Stimulated activated memory B cell treated with anti-CD40 and anti-IgM and Interleukin-4, amounts not matched to agents 10 μg/mL and 1 μg/mL and 100 μg/mL, for 72 hours (primary cell): ENCODE results near the gene BCDIN3D.

Experiments
- ATAC-seq: fragments of 150-1000 bp; cut with Tn5 transposase; 2 replicates; pipeline ENCODE4 v1.10.0; 2021
- H3K27ac Mint-ChIP-seq: one replicate; pipeline ENCODE4 v1.8.0; 2022; ENCODE audit warnings: mild to moderate bottlenecking, mixed read lengths
- H3K27me3 Mint-ChIP-seq: one replicate; pipeline ENCODE4 v1.8.0; 2022; ENCODE audit warnings: mixed read lengths
- H3K36me3 Mint-ChIP-seq: one replicate; pipeline ENCODE4 v1.8.0; 2022; ENCODE audit warnings: mixed read lengths
- H3K4me1 Mint-ChIP-seq: one replicate; pipeline ENCODE4 v1.8.0; 2022; ENCODE audit warnings: mixed read lengths
- H3K4me3 Mint-ChIP-seq: one replicate; pipeline ENCODE4 v1.8.0; 2022; ENCODE audit warnings: mild to moderate bottlenecking, moderate library complexity, mixed read lengths
- H3K9me3 Mint-ChIP-seq: one replicate; pipeline ENCODE4 v1.8.0; 2022; ENCODE audit warnings: mixed read lengths

The BCDIN3D gene

DNA sequence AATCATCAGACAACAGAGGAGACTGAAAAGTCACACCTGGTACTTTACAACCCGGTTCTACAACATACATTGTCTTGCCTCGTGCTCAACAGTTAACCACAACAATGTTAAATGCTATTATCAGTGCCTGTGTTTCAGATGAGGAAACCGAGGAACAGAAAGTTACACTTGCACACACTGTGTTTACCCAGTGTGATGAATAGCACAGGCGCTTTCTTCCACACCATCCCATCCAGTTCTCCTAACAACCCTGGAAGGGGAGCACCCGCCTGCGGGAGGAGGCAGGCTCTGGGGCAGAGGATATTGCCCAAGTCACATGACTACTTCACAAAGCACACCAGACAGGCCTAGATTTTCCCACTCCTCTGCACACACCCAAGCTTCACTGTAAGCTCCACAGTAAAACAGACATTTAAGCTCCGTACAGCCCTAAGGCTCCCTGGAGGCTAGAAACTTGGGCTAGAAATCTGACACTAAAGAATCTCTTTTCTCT lies 36.5 kb downstream of the BCDIN3D start:
- H3K4me1 Mint-ChIP-seq: peaks cover 6% of the 10 kb centered on the region
- no peaks in the 10 kb centered on the region for H3K27me3 Mint-ChIP-seq
- ATAC-seq: no peak
- H3K36me3 Mint-ChIP-seq: peaks cover 19% of the 10 kb centered on the region
- H3K27ac Mint-ChIP-seq: no peak overlapping the region
- no peak overlapping the region for H3K4me3 Mint-ChIP-seq
- no peaks in the 10 kb centered on the region for H3K9me3 Mint-ChIP-seq

GRCh38 chr12:49805409-49805808 lies 37.5 kb downstream of the BCDIN3D start:
- ATAC-seq: no peak
- Mint-ChIP-seq H3K36me3 (peaks cover 26% of the 10 kb centered on the region), H3K27ac (no peak overlapping the region), H3K9me3 (no peaks in the 10 kb centered on the region), H3K27me3 (no peaks in the 10 kb centered on the region), H3K4me1 (no peaks in the 10 kb centered on the region), H3K4me3 (no peak overlapping the region)

DNA sequence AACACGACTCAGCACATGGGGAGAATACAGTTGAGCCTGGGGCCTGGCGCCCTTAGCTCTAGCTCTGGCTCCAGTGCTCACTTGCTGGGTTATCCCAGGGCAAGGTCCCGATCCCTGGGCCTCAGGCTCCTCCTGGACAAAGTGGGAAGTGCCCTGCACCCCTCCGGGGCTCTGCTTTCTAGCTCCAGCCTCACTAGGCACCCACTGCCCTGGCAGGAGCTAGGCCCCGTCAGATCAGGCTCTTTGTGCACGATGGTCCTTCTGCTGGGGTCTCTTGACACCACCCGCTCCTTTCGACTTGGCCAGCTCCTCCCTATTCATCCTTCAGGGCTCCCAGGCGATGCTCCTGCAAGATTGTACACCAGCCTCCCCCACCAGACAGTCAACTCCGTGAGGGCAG lies 38.1 kb downstream of the BCDIN3D start:
- Mint-ChIP-seq H3K9me3 (no peaks in the 10 kb centered on the region), H3K27ac (no peak overlapping the region)
- ATAC-seq: no peak

GRCh38 chr12:49803693-49804450 lies 39.0 kb downstream of the BCDIN3D start:
- H3K27me3 Mint-ChIP-seq: no peaks in the 10 kb centered on the region
- H3K4me3 Mint-ChIP-seq: no peak overlapping the region
- no peaks in the 10 kb centered on the region for H3K9me3 Mint-ChIP-seq
- no peak overlapping the region for H3K27ac Mint-ChIP-seq
- H3K36me3 Mint-ChIP-seq: peaks cover 37% of the 10 kb centered on the region
- H3K4me1 Mint-ChIP-seq: no peaks in the 10 kb centered on the region
- no peak for ATAC-seq

More for the DNA sequence above, 38.1 kb downstream of the BCDIN3D start:
- no peaks in the 10 kb centered on the region for H3K27me3 Mint-ChIP-seq
- peaks cover 32% of the 10 kb centered on the region for H3K36me3 Mint-ChIP-seq
- no peak overlapping the region for H3K4me3 Mint-ChIP-seq
- no peaks in the 10 kb centered on the region for H3K4me1 Mint-ChIP-seq

DNA sequence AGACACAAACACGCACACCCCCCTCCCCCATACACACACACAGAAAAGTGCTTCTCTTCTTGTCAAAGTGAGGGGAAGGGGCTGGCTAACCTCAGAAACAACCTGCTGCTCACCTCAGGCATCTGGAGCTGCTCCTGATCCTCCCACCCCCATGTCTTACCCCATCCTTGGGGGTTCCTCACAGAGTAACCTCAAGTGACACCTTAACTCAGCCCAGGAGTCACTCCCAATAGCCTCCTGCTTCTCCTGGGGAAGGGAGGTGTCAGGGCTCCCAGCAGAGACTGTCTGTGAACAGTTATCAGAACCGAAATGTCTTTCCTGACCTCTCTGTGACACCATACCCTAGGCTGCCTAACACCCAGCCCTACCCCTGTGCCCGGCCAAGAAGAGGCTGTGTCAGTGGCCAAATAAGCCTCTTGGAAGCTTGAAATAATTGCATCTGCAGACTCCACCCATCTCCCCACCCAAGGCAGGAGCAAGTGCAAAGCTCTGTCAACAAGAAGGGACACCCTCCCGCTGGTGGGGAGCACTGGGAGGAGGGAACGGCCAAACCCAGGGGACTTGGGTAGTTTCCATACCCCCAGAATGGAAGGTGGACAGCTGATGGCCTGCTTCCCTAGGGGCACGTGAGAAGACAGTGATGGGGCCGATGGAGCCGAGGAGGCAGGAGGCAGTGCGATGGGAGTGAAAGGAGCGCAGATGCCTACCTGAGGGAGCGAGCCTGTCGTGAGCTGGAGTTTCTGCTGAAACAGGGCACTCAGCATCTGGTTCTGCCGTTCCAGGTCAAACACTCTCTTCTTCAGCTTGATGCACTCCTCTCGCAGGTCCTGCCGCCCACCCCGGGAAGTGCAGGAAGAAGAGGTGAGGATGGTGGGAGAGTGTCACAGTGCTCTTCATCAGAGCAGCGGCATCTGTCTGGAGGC lies 41.5 kb downstream of the BCDIN3D start:
- H3K4me3 Mint-ChIP-seq: no peak overlapping the region
- H3K4me1 Mint-ChIP-seq: no peaks in the 10 kb centered on the region
- no peaks in the 10 kb centered on the region for H3K27me3 Mint-ChIP-seq
- no peak for ATAC-seq
- no peak overlapping the region for H3K27ac Mint-ChIP-seq
- peaks cover 37% of the 10 kb centered on the region for H3K36me3 Mint-ChIP-seq
- H3K9me3 Mint-ChIP-seq: no peaks in the 10 kb centered on the region

GRCh38 chr12:49800421-49801140 lies 42.3 kb downstream of the BCDIN3D start:
- H3K4me1 Mint-ChIP-seq: no peaks in the 10 kb centered on the region
- no peak for ATAC-seq
- no peaks in the 10 kb centered on the region for H3K9me3 Mint-ChIP-seq
- H3K36me3 Mint-ChIP-seq: peaks cover 37% of the 10 kb centered on the region
- H3K4me3 Mint-ChIP-seq: no peak overlapping the region
- H3K27me3 Mint-ChIP-seq: no peaks in the 10 kb centered on the region
- H3K27ac Mint-ChIP-seq: no peak overlapping the region

GRCh38 chr12:49798934-49799333 lies 44.0 kb downstream of the BCDIN3D start:
- ATAC-seq: no peak
- H3K9me3 Mint-ChIP-seq: no peaks in the 10 kb centered on the region
- H3K36me3 Mint-ChIP-seq: peaks cover 29% of the 10 kb centered on the region
- H3K4me3 Mint-ChIP-seq: no peak overlapping the region
- no peaks in the 10 kb centered on the region for H3K4me1 Mint-ChIP-seq
- H3K27me3 Mint-ChIP-seq: no peaks in the 10 kb centered on the region
- H3K27ac Mint-ChIP-seq: no peak overlapping the region

- no peaks in the 10 kb centered on the region for H3K27me3 Mint-ChIP-seq
- no peak overlapping the region for H3K27ac Mint-ChIP-seq
- no peaks in the 10 kb centered on the region for H3K4me1 Mint-ChIP-seq
- no peak overlapping the region for H3K4me3 Mint-ChIP-seq
- H3K36me3 Mint-ChIP-seq: peaks cover 28% of the 10 kb centered on the region
- no peak for ATAC-seq
- H3K9me3 Mint-ChIP-seq: no peaks in the 10 kb centered on the region
These were observed 44.7 kb downstream of the BCDIN3D start for GRCh38 chr12:49798248-49798647.

DNA sequence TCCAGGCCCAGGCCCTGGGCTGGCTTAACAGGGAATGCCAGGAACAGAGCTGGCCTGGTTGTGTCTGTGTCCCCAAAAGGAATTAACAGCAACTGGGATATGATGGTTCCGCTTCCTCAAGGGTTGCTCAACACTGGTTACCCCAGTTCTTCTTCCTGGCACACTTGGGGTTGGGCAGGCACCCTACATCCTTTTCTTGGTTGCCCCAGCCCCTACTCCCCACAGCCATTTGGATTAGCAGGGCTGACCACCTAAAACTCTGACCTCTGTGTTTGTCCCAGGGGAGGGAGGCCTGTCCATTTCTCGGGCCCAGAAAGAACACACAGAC lies 45.5 kb downstream of the BCDIN3D start:
- Mint-ChIP-seq H3K36me3 (peaks cover 24% of the 10 kb centered on the region), H3K9me3 (no peaks in the 10 kb centered on the region), H3K27ac (no peak overlapping the region), H3K27me3 (no peaks in the 10 kb centered on the region), H3K4me1 (no peaks in the 10 kb centered on the region), H3K4me3 (no peak overlapping the region)
- ATAC-seq: no peak

DNA sequence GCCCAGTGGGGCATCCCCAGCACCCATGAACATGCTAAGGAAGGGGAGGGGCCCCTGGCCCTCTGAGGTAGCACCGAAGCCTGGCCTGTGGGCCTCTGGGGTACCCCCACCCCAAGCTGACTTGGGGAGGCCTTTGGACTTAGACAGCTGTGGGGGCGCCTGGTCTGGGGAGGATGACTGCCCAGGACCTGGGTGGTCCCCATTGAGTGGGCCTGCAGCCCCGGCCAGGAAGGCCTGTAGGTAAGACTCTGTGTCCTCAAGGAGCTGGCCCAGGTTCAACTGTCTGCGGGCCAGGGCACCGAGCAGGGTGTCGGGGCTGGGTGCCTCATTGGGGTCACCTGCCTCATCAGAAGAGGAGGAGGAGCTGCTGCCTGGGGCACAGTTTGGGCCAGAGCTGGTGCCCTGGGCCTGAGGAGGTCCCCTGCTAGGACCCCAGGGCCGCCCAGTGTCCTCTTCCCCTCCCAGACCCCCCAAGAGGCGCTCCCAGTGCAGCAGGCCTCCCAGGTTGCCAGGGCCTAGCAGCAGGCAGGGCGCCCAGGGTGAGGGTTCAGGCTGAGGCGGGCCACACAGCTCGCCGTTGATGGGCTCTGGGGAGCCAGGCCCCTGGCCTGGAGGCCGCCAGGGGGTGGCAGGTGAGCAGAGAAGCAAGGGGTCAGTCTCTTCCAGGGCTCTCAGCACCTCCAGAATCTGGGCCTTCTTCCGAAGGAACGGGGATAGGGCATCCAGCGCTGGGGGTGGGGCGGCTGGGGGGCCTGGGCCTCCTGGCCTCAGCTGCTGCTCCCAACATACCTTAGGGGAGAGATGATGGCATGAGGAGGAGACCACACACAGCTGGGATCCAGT lies 46.1 kb downstream of the BCDIN3D start:
- Mint-ChIP-seq H3K4me1 (no peaks in the 10 kb centered on the region), H3K36me3 (peaks cover 23% of the 10 kb centered on the region), H3K4me3 (no peak overlapping the region), H3K27ac (no peak overlapping the region), H3K9me3 (no peaks in the 10 kb centered on the region), H3K27me3 (no peaks in the 10 kb centered on the region)
- ATAC-seq: peak; percentile 10

DNA sequence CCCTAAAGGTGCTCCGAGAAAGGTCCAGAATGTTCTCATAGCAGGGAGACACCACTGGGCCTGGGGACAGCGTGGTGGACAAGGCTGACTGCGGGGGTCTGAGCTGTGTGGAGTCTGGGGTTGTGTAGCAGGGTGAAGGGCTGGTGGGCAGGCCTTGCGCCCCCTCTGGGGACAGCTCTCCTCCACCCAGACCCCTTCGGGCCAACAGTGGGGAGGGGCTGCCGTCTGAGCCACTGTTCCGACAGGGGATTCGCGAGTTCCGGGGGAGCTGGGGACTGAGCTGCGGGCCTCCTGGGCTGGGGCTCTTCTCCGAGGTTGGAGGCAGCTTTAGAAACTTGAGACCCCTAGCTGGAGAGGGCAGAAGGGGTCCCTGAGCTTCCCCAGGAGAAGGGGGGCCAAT lies 46.8 kb downstream of the BCDIN3D start:
- ATAC-seq: no peak
- H3K4me3 Mint-ChIP-seq: no peak overlapping the region
- no peaks in the 10 kb centered on the region for H3K9me3 Mint-ChIP-seq
- no peaks in the 10 kb centered on the region for H3K27me3 Mint-ChIP-seq
- no peaks in the 10 kb centered on the region for H3K4me1 Mint-ChIP-seq
- peaks cover 18% of the 10 kb centered on the region for H3K36me3 Mint-ChIP-seq
- H3K27ac Mint-ChIP-seq: no peak overlapping the region

- no peak for ATAC-seq
These were observed 47.2 kb downstream of the BCDIN3D start for GRCh38 chr12:49795654-49796105.

DNA sequence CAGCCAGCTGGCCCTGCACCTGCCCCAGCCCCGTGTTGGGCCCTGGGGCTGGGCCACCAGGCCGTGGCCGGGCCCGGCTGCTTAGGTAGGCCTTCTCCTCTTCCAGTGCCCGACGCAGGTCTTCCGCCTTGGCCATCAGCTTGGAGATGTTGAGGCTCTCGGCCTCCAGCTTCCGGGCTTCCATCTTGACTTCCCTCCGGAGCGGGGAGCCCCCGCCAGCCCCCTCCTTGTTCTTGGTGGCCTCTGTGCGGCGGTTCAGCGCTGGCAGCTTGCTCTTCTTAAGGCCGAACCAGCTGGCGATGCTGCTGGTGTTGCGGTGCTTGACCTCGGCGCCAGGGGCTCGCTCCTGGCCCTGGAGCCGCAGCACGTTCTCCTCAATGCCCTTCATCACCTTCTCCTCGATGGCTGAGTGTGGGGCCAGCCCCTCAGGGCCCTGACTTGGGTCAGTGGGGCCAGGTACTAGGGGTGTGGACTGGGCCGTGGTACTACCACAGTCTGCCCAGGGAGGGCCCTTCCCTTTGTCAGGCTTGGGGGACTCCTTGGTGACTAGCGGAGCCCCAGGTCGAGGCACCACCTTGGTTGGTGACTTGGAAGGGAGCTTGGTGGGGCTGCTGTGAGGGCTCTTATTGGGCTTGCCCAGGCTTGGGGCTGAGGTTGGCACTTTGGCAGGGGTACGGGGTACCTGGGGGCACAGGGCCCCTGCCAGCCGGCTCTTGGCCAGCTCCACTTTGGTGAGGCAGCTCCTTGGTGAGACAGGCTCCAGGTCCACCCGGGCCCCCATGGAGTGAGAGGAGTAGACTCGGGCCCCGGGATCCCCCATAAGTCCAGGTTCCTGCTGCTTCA lies 47.9 kb downstream of the BCDIN3D start:
- H3K4me1 Mint-ChIP-seq: no peaks in the 10 kb centered on the region
- no peaks in the 10 kb centered on the region for H3K9me3 Mint-ChIP-seq
- H3K4me3 Mint-ChIP-seq: no peak overlapping the region
- H3K36me3 Mint-ChIP-seq: peaks cover 20% of the 10 kb centered on the region
- no peak overlapping the region for H3K27ac Mint-ChIP-seq
- no peak for ATAC-seq
- H3K27me3 Mint-ChIP-seq: no peaks in the 10 kb centered on the region

More at GRCh38 chr12:49795654-49796105, 47.2 kb downstream of the BCDIN3D start:
- no peaks in the 10 kb centered on the region for H3K9me3 Mint-ChIP-seq
- no peak overlapping the region for H3K27ac Mint-ChIP-seq
- H3K36me3 Mint-ChIP-seq: peaks cover 20% of the 10 kb centered on the region
- no peaks in the 10 kb centered on the region for H3K4me1 Mint-ChIP-seq
- no peaks in the 10 kb centered on the region for H3K27me3 Mint-ChIP-seq
- no peak overlapping the region for H3K4me3 Mint-ChIP-seq

- Mint-ChIP-seq H3K4me3 (no peak overlapping the region), H3K9me3 (no peaks in the 10 kb centered on the region), H3K36me3 (peaks cover 14% of the 10 kb centered on the region), H3K27ac (no peak overlapping the region), H3K4me1 (no peaks in the 10 kb centered on the region), H3K27me3 (no peaks in the 10 kb centered on the region)
- no peak for ATAC-seq
These were observed 48.9 kb downstream of the BCDIN3D start for GRCh38 chr12:49794021-49794420.
